Limb (tissue), 2 donors: ENCODE measurements around the gene BBIP1.
A peak's percentile ranks its signal among the peaks of the same experiment; 100 is the strongest.
"Not testable (repeated sequence)": the region's sequence is repeated elsewhere in the genome, so short reads cannot be mapped to it uniquely, and the experiment has no call there.

Experiments used
- DNase-seq, 2 donors: peaks; one replicate each; pipeline ENCODE4 v3.0.0-alpha.2; 2016; ENCODE audit errors: extremely low spot score in 2 of 2

Gene BBIP1

GRCh38 chr10:110885932-110886674 lies 32.9 kb downstream of the BBIP1 start:
- DNase-seq, result no peak

- DNase-seq, result no peak
Measured at GRCh38 chr10:110883924-110884323, 35.1 kb downstream of the BBIP1 start.

- no peak for DNase-seq
Measured at GRCh38 chr10:110881905-110882304, 37.1 kb downstream of the BBIP1 start.

- no peak for DNase-seq
Measured at GRCh38 chr10:110881247-110881646, 37.7 kb downstream of the BBIP1 start.

GRCh38 chr10:110880012-110880411 lies 39.0 kb downstream of the BBIP1 start:
- DNase-seq, result no peak

GRCh38 chr10:110876788-110877187 lies 42.2 kb downstream of the BBIP1 start:
- no peak for DNase-seq

GRCh38 chr10:110876000-110876399 lies 43.0 kb downstream of the BBIP1 start:
- no peak for DNase-seq

- DNase-seq, result no peak
Measured at GRCh38 chr10:110873951-110874350, 45.0 kb downstream of the BBIP1 start.

- DNase-seq, result no peak
Measured at GRCh38 chr10:110872984-110873923, 45.7 kb downstream of the BBIP1 start.

GRCh38 chr10:110872145-110872983 lies 46.6 kb downstream of the BBIP1 start:
- peak; percentile 84 to 91 for DNase-seq

GRCh38 chr10:110871298-110872084 lies 47.5 kb downstream of the BBIP1 start, which contains the start of gene PDCD4:
TSS of gene PDCD4 (plus strand) at chr10:110871928. CDS start at chr10:110876028, 4,100 bp downstream.
- DNase-seq, result peak; percentile 98 to 100

GRCh38 chr10:110870823-110871297 lies 48.1 kb downstream of the BBIP1 start:
- peak in 1 of 2 donors; percentile 55 for DNase-seq

GRCh38 chr10:110868981-110869380 lies 50.0 kb downstream of the BBIP1 start:
- no peak for DNase-seq

GRCh38 chr10:110867807-110868465 lies 51.0 kb downstream of the BBIP1 start:
- DNase-seq, result no peak

GRCh38 chr10:110867011-110867806 lies 51.8 kb downstream of the BBIP1 start:
- not testable (repeated sequence) for DNase-seq

- DNase-seq, result no peak
Measured at GRCh38 chr10:110865809-110866482, 53.0 kb downstream of the BBIP1 start.

- DNase-seq, result peak in 1 of 2 donors; percentile 87
Measured at GRCh38 chr10:110865186-110865808, 53.7 kb downstream of the BBIP1 start.

GRCh38 chr10:110864662-110865140 lies 54.3 kb downstream of the BBIP1 start:
- DNase-seq, result no peak
